ENCODE data around the gene ZNF503. TPM values are rescaled to one million over a fixed set of nuclear protein-coding genes. Genes with fewer than 3 reads are reported as not detected.

The ZNF503 gene
- total RNA-seq, 3 donors from 2014 or later: 3.7 to 32.3 (median 6.1) TPM

DNA sequence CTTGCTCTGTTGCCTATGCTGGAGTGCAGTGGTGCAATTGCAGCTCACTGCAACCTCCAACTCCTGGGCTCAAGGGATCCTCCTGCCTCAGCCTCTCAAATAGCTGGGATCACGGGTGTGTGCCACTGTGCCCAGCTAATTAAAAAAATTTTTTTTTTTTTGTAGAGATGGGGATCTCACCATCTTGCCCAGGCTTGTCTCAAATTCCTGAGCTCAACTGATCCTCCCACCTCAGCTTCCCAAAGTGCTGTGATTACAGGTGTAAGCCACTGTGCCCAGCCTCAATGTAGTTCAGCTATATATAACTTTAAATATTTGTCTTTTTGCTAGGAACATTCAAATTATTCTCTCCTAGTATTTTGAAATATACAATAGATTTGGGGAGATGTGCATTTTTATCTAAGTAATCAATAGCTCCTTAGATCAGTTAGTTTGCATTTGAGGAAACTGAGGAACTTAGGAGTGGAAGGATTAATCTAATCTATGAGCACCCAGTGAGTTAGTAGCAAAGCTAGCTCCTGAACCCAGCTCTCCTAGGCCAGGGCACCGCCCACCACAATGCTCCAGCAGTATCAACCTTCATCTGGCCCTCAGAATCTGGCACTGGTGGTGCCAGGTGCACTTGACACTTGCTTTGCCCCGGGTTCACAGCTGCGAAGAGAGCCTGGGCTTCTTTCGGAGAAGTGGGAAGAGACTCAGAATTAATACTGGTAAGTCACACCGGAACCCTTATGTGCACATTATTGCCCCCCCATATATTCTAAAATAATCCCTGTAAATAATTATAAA, 23.9 kb upstream of the ZNF503 start:
- no peak overlapping the region for H3K4me3 ChIP-seq
- TF ChIP-seq CTCF (IDR thresholded peaks at IDR 0.05): no peak
- intact Hi-C loops (cut with DNase I, micrococcal nuclease): no loop called here
- no peaks in the 10 kb centered on the region for H3K9me3 ChIP-seq
- ATAC-seq: no peak
- no peaks in the 10 kb centered on the region for H3K36me3 ChIP-seq (ENCODE audit: low read depth)
- no peak for DNase-seq
- H3K4me1 ChIP-seq (ENCODE audit: low read depth): peaks cover 6% of the 10 kb centered on the region

- ATAC-seq: no peak
- no peaks in the 10 kb centered on the region for H3K4me1 ChIP-seq (ENCODE audit: low read depth)
Measured at GRCh38 chr10:75424571-75424970, 23.0 kb upstream of the ZNF503 start.

GRCh38 chr10:75422913-75423312, 21.3 kb upstream of the ZNF503 start:
- H3K4me3 ChIP-seq: no peak overlapping the region
- no peaks in the 10 kb centered on the region for H3K36me3 ChIP-seq (ENCODE audit: low read depth)
- intact Hi-C loops (cut with DNase I, micrococcal nuclease): no loop called here
- ATAC-seq: no peak
- H3K9me3 ChIP-seq: no peaks in the 10 kb centered on the region
- DNase-seq: no peak
- no peak for TF ChIP-seq CTCF (IDR thresholded peaks at IDR 0.05)
- H3K4me1 ChIP-seq (ENCODE audit: low read depth): no peaks in the 10 kb centered on the region

More at GRCh38 chr10:75424571-75424970, 23.0 kb upstream of the ZNF503 start:
- DNase-seq: no peak
- no peaks in the 10 kb centered on the region for H3K36me3 ChIP-seq (ENCODE audit: low read depth)
- no peak overlapping the region for H3K4me3 ChIP-seq
- H3K9me3 ChIP-seq: no peaks in the 10 kb centered on the region
- TF ChIP-seq CTCF (IDR thresholded peaks at IDR 0.05): no peak
- intact Hi-C loops (cut with DNase I, micrococcal nuclease): no loop called here

GRCh38 chr10:75418712-75419111, 17.1 kb upstream of the ZNF503 start:
- no peak for ATAC-seq
- Histone ChIP-seq H3K4me3 (no peak overlapping the region), H3K36me3 (ENCODE audit: low read depth) (no peaks in the 10 kb centered on the region), H3K4me1 (ENCODE audit: low read depth) (no peaks in the 10 kb centered on the region), H3K9me3 (no peaks in the 10 kb centered on the region)
- no peak for DNase-seq
- intact Hi-C loops (cut with DNase I, micrococcal nuclease): no loop called here
- TF ChIP-seq CTCF (IDR thresholded peaks at IDR 0.05): no peak

- Histone ChIP-seq H3K36me3 (ENCODE audit: low read depth) (no peaks in the 10 kb centered on the region), H3K9me3 (no peaks in the 10 kb centered on the region), H3K4me3 (no peak overlapping the region), H3K4me1 (ENCODE audit: low read depth) (no peaks in the 10 kb centered on the region)
- ATAC-seq: no peak
- intact Hi-C loops (cut with DNase I, micrococcal nuclease): no loop called here
- no peak for TF ChIP-seq CTCF (IDR thresholded peaks at IDR 0.05)
- DNase-seq: no peak
Measured at GRCh38 chr10:75418293-75418692, 16.7 kb upstream of the ZNF503 start.
